GM12892 (cell line): Measurements from ENCODE around the gene CNTNAP5.

Source experiments
- POLR2A ChIP-seq: IDR thresholded peaks from 2 replicates; pipeline ENCODE4 v1.6.1; 2011; ENCODE audit warnings: low read depth, low read length, control low read depth
- POLR2AphosphoS5 ChIP-seq: IDR thresholded peaks from 2 replicates; pipeline ENCODE4 v1.6.1; 2011; ENCODE audit warnings: low read depth, low read length, control low read depth

- no peak for TF ChIP-seq POLR2A
- TF ChIP-seq POLR2AphosphoS5, result no peak
These were observed 13.9 kb downstream of the CNTNAP5 start for GRCh38 chr2:124039032-124039431.
